K562 (cell line): ENCODE results near the gene PYY. TPM values are rescaled to one million over a fixed set of nuclear protein-coding genes. Genes with fewer than 3 reads are reported as not detected.

ENCODE experiments used
- ATAC-seq: fragments of 200-7000 bp; cut with Tn5 transposase; 3 replicates; pipeline ENCODE4 v1.9.1; 2020; ENCODE audit warnings: moderate library complexity
- BruUV-seq: library from RNA; stranded (reverse); fragments of 400-500 nt; replicated peaks from 2 replicates; lab custom pipeline; 2021; lab: Mats Ljungman, UMichigan
- CTCF ChIA-PET: fragments of 300-600 bp; formaldehyde crosslinking; extraction: SDS; loops from one replicate; lab custom pipeline; 2021; ENCODE audit warnings: low intra/inter-chr PET ratio; lab: Yijun Ruan, JAX
- POLR2A ChIA-PET: fragments of 300-600, 350-650 bp; sonication (Branson Sonifier 250); formaldehyde crosslinking; extraction: SDS; loops from one replicate; lab custom pipeline; 2021; ENCODE audit warnings: antibody characterized with exemption, inconsistent platforms; lab: Yijun Ruan, JAX
- DNase-seq, 4 experiments: peaks; one replicate each; pipeline versions ENCODE4 v3.0.0 to v3.0.0-alpha.2; 2011 to 2018; ENCODE audit warnings: low spot score in 3 of 4, mixed read lengths in 3 of 4; ENCODE audit errors: extremely low read depth in 1 of 4
- FAIRE-seq: peaks from 2 replicates; lab custom pipeline; 2011; peaks lifted over from hg19 to GRCh38; lab: Jason Lieb, UNC
- H2AFZ ChIP-seq: 2 replicates; pipeline ENCODE4 v1.6.0; 2011; ENCODE audit warnings: low read depth, low read length, control low read depth, inconsistent platforms
- H3K27ac ChIP-seq: fragments of 200-600 bp; 3 replicates; pipeline ENCODE4 v1.8.0; 2011; ENCODE audit warnings: low read depth, mild to moderate bottlenecking, control low read depth, inconsistent platforms, low read length, moderate library complexity, mixed read lengths; ENCODE audit errors: extremely low read depth
- H3K27me3 ChIP-seq, 2 experiments: fragments of 300-600 bp in 1 of 2; 2 replicates in 1 of 2; 3 replicates in 1 of 2; pipeline versions ENCODE4 v1.6.0 to v1.8.0; 2011; ENCODE audit warnings: inconsistent platforms in 2 of 2, low read length in 2 of 2, mild to moderate bottlenecking in 1 of 2, mixed read lengths in 1 of 2, moderate library complexity in 1 of 2; ENCODE audit not compliant: control insufficient read depth in 2 of 2, insufficient read depth in 2 of 2
- H3K36me3 ChIP-seq: fragments of 300-600 bp; 3 replicates; pipeline ENCODE4 v1.8.0; 2011; ENCODE audit warnings: mild to moderate bottlenecking, low read length, inconsistent platforms; ENCODE audit not compliant: control insufficient read depth, insufficient read depth
- H3K4me1 ChIP-seq, 2 experiments: fragments of 200-600 bp in 1 of 2; replicated peaks in 1 of 2; 2 replicates in 1 of 2; 3 replicates in 1 of 2; pipeline versions ENCODE4 v1.5.1 to v1.8.0; 2011; ENCODE audit warnings: inconsistent platforms in 2 of 2, low read length in 2 of 2, mild to moderate bottlenecking in 1 of 2, mixed read lengths in 1 of 2, moderate library complexity in 1 of 2; ENCODE audit not compliant: control insufficient read depth in 2 of 2, insufficient read depth in 2 of 2
- H3K4me2 ChIP-seq: 2 replicates; pipeline ENCODE4 v1.6.1; 2011; ENCODE audit warnings: low read length, control low read depth, inconsistent platforms, mixed read lengths; ENCODE audit not compliant: insufficient read depth
- H3K4me3 ChIP-seq: fragments of 200-600 bp; sonication (generic), shearing (Covaris generic); 2 replicates; pipeline ENCODE4 v1.5.1; 2016; ENCODE audit warnings: control low read depth, inconsistent platforms
- H3K79me2 ChIP-seq: fragments of 200-600 bp; 3 replicates; pipeline ENCODE4 v1.8.0; 2011; ENCODE audit warnings: low read length, inconsistent platforms; ENCODE audit not compliant: control insufficient read depth, insufficient read depth
- H3K9ac ChIP-seq, 2 experiments: 2 replicates each; pipeline versions ENCODE4 v1.6.0 to v1.6.1; 2011; ENCODE audit warnings: low read depth in 2 of 2, low read length in 2 of 2, control low read depth in 1 of 2, inconsistent platforms in 1 of 2, mild to moderate bottlenecking in 1 of 2, mixed read lengths in 1 of 2; ENCODE audit not compliant: insufficient read depth in 1 of 2
- H3K9me1 ChIP-seq: one replicate; pipeline ENCODE4 v1.6.0; 2011; ENCODE audit warnings: inconsistent platforms, mild to moderate bottlenecking, low read length, moderate library complexity; ENCODE audit not compliant: control insufficient read depth, insufficient read depth
- H3K9me3 ChIP-seq: replicated peaks from 2 replicates; pipeline ENCODE4 v1.5.1; 2011; ENCODE audit warnings: low read depth, low read length, inconsistent platforms; ENCODE audit not compliant: control insufficient read depth, insufficient read depth
- H4K20me1 ChIP-seq: replicated peaks from 2 replicates; pipeline ENCODE4 v1.6.1; 2011; ENCODE audit warnings: low read length, inconsistent platforms, mixed read lengths; ENCODE audit not compliant: control insufficient read depth, insufficient read depth
- KLF6 ChIP-seq: fragments of 250-450 bp; sonication (Bioruptor Pico); IDR thresholded peaks from 2 replicates; pipeline ENCODE4 v1.4.0; 2020; ENCODE audit warnings: mild to moderate bottlenecking, moderate library complexity, borderline replicate concordance
- MCM3 ChIP-seq: fragments of 450-650 bp; IDR thresholded peaks from 2 replicates; pipeline ENCODE4 v1.6.1; 2016
- PTTG1 ChIP-seq: fragments of 450-650 bp; IDR thresholded peaks from 2 replicates; pipeline ENCODE4 v1.6.1; 2016; ENCODE audit warnings: low read depth, mild to moderate bottlenecking, missing genetic modification characterization, missing compliant biosample characterization
- SRF ChIP-seq, 2 experiments: fragments of 250-450, 450-650 bp in 1 of 2; sonication (Bioruptor Pico) in 1 of 2; sonication (generic) in 1 of 2; formaldehyde crosslinking; IDR thresholded peaks; 2 replicates each; pipeline versions ENCODE4 v1.5.0 to v1.5.1; 2020 to 2022; ENCODE audit warnings: mild to moderate bottlenecking in 1 of 2, missing genetic modification reagents in 1 of 2
- ZBTB2 ChIP-seq: fragments of 450-650 bp; IDR thresholded peaks from 2 replicates; pipeline ENCODE4 v1.6.1; 2016; ENCODE audit warnings: antibody characterized with exemption
- ZNF354B ChIP-seq: fragments of 250-450 bp; sonication (Bioruptor Pico); IDR thresholded peaks from 2 replicates; pipeline ENCODE4 v1.4.0; 2020
- ZNF695 ChIP-seq: fragments of 450-650 bp; formaldehyde crosslinking; IDR thresholded peaks from 2 replicates; pipeline ENCODE4 v1.4.0; 2020; ENCODE audit warnings: mild to moderate bottlenecking, moderate library complexity
- WGBS: fragments of 100-300 bp; shearing (Covaris generic); methylation state at CpG from one replicate; pipeline ENCODE4 v1.1.6; 2016; ENCODE audit warnings: low coverage, mixed read lengths; ENCODE audit not compliant: insufficient coverage; ENCODE audit errors: missing lambda C conversion rate; 5-methylcytosine and 5-hydroxymethylcytosine counted together
- in situ Hi-C: fragments of 300-500 bp; cut with MboI; formaldehyde crosslinking; loops from 4 replicates; pipeline ENCODE4 v1.15.0; 2018; ENCODE audit warnings: inconsistent platforms, mixed read lengths
- intact Hi-C: fragments of 100-400 bp; cut with micrococcal nuclease; formaldehyde crosslinking; loops from 2 replicates; pipeline ENCODE4 v1.14.2; 2022
- polyA plus RNA-seq, 8 experiments: library from polyadenylated mRNA; depleted of rRNA in 4 of 8; stranded (reverse) in 5 of 8; unstranded in 3 of 8; fragments of >200 nt; fragmentation: Nextera tagmentation in 2 of 8; fragmentation: Illumina TruSeq in 1 of 8; extraction: Ambion mirVana in 2 of 8; extraction: Trizol in 1 of 8; gene quantifications; 2 replicates each; pipeline versions ENCODE4 v1.2.1 to v1.2.3, GENCODE V29; 2011 to 2014; ENCODE audit warnings: inconsistent platforms in 1 of 8, missing spikeins in 1 of 8
- total RNA-seq, 7 experiments: library from RNA; depleted of rRNA in 6 of 7; stranded (reverse); fragments of >200 nt in 6 of 7; fragmentation: Illumina TruSeq in 2 of 7; extraction: Trizol in 2 of 7; gene quantifications; 2 replicates each; pipeline versions ENCODE4 v1.2.1 to v1.2.3, GENCODE V29; 2011 to 2021; ENCODE audit warnings: low replicate concordance in 1 of 7
- TF ChIP-seq, protein P1 (sequence below): IDR thresholded peaks from 2 replicates; pipeline ENCODE4 v1.6.1; 2011; ENCODE audit warnings: borderline replicate concordance, low read depth, mild to moderate bottlenecking, moderate library complexity, low read length; ENCODE audit not compliant: insufficient read depth, poor library complexity, severe bottlenecking

The PYY gene
- total and polyA plus RNA-seq, 9 of the 15 experiments (the other 6 are each of a cell fraction or from before 2014, with no cell fraction given) = not detected

GRCh38 chr17:43986225-43986981, 32.7 kb upstream of the PYY start:
- Histone ChIP-seq H2AFZ (no peak overlapping the region), H3K9ac (no peak overlapping the region)
- intact Hi-C loops = no loop called here
- ChIA-PET CTCF (no interaction called here), POLR2A (interaction anchor here (0.6 to 1.5 kb wide), 5 partner anchors 14 to 70 kb away, joined by 3 to 5 read pairs (median 3); partner anchors contain the start of gene PYY)
- 38% methylated on average over 7 of the region's 7 CpGs for WGBS
- no peak for FAIRE-seq
- no peak for DNase-seq
- TF ChIP-seq ZBTB2 = no peak
- TF ChIP-seq PTTG1 = no peak
- no peak for TF ChIP-seq KLF6 (CRISPR knock-in tag)
- no peak for TF ChIP-seq MCM3
- TF ChIP-seq ZNF354B = no peak
- TF ChIP-seq, protein P1, sequence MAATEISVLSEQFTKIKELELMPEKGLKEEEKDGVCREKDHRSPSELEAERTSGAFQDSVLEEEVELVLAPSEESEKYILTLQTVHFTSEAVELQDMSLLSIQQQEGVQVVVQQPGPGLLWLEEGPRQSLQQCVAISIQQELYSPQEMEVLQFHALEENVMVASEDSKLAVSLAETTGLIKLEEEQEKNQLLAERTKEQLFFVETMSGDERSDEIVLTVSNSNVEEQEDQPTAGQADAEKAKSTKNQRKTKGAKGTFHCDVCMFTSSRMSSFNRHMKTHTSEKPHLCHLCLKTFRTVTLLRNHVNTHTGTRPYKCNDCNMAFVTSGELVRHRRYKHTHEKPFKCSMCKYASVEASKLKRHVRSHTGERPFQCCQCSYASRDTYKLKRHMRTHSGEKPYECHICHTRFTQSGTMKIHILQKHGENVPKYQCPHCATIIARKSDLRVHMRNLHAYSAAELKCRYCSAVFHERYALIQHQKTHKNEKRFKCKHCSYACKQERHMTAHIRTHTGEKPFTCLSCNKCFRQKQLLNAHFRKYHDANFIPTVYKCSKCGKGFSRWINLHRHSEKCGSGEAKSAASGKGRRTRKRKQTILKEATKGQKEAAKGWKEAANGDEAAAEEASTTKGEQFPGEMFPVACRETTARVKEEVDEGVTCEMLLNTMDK = no peak
- no peak for TF ChIP-seq SRF (CRISPR knock-in tag; IDR thresholded peaks at IDR 0.05)
- no peak for TF ChIP-seq ZNF695 (CRISPR knock-in tag)
- TF ChIP-seq, all 486 proteins: peak for 0
- no peak overlapping the region for H3K4me2 ChIP-seq
- peaks cover 10% of the 10 kb centered on the region; the same call in 1 of the 2 replicates for H4K20me1 ChIP-seq
- in situ Hi-C loops = no loop called here
- no peak overlapping the region for H3K27ac ChIP-seq
- no peak overlapping the region for H3K4me3 ChIP-seq
- no peaks in the 10 kb centered on the region for H3K9me3 ChIP-seq
- no peak for ATAC-seq
- H3K4me1 ChIP-seq = peaks cover 5 to 12% of the 10 kb centered on the region in 2 experiments
- H3K79me2 ChIP-seq = no peaks in the 10 kb centered on the region
- H3K36me3 ChIP-seq = no peaks in the 10 kb centered on the region
- H3K27me3 ChIP-seq = peaks cover 21 to 33% of the 10 kb centered on the region in 2 experiments
- no peaks in the 10 kb centered on the region for H3K9me1 ChIP-seq
- BruUV-seq = no TSS peak
